Effector CD4-positive, alpha-beta T cell (primary cell): ENCODE data around the gene LMF2.
A peak's percentile ranks its signal among the peaks of the same experiment; 100 is the strongest.
"Not testable (repeated sequence)": the region's sequence is repeated elsewhere in the genome, so short reads cannot be mapped to it uniquely, and the experiment has no call there.

Source experiments
- DNase-seq: peaks from one replicate; pipeline ENCODE4 v3.0.0-alpha.2; 2020

The LMF2 gene

DNA sequence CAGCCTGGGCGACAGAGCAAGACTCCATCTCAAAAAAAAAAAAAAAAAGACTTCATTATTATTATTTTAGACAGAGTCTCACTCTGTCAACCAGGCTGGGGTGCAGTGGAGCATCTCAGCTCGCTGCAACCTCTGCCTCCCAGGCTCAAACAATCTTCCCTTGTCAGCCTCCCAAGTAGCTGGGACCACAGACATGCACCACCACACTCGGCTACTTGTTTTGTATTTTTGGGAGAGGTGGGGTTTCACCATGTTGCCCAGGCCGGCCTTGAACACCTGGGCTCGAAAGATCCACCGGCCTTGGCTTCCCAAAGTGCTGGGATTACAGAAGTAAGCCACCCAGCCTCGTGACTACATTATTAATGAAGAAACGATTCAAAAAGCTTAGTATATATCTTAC lies 27.6 kb upstream of the LMF2 start:
- DNase-seq = no peak

- DNase-seq = not testable (repeated sequence)
Observed at GRCh38 chr22:50533856-50534711, 26.6 kb upstream of the LMF2 start.

GRCh38 chr22:50532824-50533796 lies 25.6 kb upstream of the LMF2 start:
- no peak for DNase-seq

DNA sequence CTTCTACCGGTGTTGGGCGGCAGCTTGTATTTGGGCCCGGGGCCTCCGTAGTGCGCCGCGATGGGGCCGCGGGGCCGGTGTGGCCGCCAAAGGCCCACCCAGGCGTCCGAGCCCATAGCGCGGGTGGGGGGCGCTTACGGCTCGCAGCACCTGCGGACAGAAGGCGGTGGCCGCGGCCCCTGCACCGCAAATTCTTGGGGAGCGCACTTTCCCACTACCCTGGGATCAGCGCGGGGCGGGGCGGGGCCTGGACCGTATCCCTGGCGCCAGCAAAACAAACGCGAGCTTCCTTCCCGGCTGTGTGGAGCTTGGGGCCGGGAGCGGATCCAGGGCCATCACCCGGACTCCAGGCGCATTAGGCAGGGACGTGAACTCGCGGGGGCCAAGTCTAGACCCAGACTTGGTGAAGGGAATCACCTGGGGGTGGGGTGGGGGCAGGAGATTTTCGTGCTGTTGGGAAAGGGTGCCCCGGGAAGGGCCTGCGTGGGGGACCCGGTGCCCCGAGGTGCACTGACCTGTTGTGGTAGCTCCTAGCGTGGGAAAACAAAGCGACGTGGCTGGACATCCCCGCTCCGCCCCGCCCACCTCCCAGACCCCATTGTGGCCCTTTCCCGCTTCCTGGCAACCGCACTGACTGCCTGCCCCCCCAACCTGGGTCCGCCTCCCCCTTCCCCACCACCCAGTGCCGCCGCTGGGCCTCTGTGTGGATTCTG lies 24.6 kb upstream of the LMF2 start:
- no peak for DNase-seq

DNA sequence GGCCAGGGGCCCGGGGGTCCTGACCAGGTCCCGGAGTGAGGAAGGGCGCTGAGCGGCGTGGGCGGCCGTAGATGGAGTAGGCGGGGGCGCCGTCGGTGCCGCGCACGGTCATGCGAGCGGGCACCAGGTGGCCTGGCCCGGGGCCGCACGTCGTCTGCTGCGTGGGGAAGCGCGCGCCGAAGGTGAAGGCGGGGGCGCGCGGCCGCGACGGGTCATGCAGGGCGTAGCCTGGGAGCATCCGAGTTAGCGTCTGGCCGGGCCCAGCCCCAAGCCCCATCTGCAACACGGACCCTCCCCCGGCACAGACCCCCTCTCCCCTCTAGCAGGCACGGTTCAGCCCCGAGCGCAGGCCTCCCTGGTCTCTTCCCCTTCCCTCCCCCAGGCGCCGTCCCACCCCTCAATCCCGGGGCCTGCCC lies 24.1 kb upstream of the LMF2 start:
- DNase-seq = peak; percentile 34

GRCh38 chr22:50530877-50531545 lies 23.5 kb upstream of the LMF2 start:
- DNase-seq = peak; percentile 62

DNA sequence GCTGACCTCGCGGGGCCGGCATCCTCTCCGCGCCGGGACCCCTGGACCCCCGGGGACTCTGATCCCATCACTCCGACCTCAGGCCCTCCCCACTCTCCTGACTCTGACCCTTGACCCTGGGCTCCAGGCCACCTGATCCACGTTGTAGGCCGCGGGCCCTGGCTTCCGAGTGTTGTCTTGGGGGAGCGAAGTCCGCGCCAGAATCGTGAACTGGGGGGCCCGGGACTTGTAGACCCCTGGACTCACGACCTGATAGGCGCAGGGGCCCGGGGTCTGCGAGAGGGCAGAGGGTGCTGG lies 23.0 kb upstream of the LMF2 start:
- DNase-seq = no peak

DNA sequence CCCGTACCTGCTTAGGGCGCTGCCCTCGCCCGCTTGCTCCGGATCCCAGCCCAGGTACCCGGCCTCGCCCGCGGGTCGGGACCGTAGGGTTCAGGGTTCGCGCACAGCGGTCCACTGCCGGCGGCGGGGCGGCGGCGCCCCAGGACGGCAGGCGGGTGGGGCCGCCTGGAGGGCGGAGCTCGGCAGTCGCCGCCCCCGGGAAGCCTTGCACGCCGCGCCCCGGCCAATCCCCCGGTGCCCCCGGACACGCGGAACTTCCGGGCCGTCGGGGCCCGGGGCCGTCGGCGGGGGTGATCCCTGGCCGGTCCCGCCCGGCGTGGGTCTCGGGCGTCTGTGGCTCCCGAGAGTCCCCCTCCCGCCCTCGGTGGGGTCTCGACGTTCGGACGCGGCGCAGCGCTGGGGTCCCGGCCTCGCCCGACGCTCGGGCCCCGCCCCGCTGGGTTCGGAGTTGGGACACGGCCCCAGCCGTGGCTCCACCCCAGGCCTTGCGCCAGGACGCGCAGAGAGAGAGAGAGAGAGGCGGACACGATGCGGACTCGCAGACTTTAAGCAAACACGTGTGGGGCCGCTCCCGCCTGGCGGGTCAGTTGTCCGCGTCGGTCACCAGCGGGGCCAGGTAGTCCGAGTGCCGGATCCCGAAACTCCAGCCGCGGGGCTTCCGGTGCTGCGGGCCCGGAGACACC lies 22.5 kb upstream of the LMF2 start, which contains the start of gene TYMP:
TYMP (minus strand) TSS at position 116 of the 683 bp plus-strand sequence. CDS start 303 bp downstream, outside the sequence.
- peak; percentile 53 for DNase-seq

DNA sequence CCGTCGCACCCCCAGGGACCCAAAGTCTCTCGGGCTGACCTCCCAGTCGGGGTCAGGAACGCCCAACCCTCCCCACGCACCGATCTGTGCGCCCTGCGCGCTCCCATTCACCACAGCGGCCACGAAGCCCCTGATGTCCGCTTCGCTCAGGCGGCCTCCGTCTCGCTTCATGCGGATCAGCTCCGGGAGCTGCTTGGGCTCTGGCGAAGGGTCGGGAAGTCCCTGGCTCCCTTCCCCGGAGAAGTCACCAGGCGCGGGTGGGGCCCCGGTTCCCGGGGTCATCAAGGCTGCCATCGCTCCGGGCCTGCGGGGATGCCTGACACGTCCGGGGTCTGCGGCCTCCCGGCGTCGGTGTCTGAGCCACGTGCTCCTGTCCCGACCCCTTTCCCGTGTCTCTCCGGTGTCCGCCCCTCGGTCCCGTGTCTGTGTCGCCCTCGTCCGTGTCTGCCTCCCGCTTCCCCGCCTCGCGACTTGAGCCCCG lies 22.0 kb upstream of the LMF2 start:
- no peak for DNase-seq

DNA sequence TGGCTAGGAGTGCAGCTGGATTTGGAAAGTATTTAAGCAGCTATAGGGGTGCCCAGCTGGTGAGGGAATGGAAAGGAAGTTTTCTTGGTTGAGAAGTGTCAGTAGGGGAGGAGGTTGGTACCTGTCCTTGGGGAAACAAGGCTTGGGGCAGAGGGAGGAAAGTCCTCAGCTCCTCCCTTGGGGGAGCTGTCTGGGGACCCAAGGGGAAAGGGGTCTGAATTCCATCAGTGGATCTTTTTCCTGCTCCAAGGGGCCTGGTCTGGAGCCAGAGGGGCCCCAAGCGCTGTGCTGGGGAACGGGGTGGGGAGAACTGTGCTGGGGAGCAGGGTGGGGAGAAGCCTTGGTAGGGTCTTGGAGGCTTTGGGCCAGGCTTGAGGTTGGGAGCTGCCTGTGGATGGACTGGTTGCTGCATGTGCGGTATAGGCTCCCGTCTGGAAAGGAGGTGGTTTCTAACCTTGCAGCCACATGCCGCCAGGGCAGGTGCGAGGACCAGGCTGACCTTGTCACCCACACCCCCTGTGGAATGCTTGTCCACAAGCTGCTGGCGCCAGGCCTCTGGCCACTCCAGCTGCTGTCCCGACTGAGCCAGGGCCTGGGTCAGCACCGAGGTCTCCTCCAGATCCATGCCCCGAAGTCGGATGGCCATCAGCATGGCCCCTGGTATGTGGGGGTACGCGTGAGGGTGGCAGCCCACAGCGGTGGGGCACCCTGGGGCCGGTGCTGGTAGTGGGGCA lies 21.3 kb upstream of the LMF2 start:
- no peak for DNase-seq

DNA sequence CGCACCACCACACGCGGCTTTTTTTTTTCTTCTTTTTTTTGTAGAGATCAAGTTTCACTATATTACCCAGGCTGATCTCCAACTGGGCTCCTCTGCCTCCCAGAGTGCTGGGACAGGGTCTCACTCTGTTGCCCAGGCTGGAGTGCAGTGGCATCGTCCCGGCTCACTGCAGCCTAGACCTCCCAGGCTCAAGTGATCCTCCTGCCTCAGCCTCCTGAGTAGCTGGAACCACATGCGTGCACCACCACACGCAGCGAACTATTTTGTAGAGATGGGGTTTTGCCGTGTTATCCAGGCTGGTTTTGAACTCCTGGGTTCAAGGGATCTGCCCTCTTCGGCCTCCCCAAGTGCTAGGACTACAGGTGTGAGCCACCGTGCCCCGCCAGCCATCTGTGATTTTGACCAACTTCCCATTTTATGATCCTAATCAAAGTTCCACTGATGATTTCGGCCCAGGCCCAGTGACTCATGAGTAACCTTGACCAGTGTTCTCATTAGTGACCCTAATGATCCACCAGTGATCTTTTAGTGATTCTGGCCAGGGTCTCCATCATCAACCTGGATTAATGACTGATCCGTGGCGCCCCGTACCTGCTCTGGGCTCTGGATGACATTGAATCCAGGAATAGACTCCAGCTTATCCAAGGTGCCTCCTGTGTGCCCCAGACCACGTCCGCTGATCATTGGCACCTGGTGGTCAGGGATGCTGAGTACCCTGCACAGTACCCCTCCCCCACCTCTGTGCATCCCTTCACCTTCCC lies 20.6 kb upstream of the LMF2 start:
- DNase-seq = no peak

DNA sequence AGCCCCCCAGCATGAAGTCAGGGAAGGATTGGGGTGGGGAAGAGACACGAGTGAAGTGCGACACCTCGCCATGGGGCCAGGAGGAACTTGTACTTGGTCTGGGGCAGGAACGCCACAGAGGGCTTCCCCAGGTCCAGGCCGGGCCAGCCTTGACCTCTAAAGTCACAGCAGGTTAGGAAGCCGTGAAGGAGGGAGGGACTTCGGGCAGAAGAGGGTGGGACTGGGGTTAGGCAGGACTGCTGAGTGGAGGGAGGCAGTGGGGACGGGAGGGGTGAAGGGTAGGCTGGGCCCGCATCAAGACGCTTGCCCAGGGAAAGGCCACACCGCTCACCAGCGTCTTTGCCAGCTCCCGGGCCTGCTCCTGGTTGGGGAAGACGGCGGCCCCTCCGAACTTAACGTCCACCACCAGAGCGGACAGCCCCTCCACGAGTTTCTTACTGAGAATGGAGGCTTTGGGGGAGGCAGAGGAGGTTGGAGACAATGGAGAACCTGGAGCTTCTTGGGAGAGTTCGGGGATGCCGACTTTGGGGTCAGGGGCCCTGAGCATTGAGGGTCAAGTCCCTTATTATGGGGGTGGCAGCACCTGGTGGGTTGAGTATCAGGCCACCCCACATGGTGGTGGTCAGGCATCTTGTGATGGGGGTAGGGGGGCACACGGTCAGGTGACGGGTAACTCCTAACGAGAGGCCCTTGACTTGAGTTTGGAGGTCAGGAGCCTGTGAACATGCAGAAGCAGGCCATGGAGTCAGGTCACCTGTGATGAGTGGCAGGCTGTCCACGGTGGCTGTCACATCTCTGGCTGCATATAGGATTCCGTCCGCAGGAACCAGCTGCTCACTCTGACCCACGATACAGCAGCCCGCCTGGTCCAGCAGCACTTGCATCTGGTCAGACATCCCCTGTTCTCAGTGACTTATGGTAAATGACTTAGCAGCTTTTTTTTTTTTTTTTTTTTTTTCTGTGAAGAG lies 19.6 kb upstream of the LMF2 start:
- no peak for DNase-seq

GRCh38 chr22:50526108-50526833 lies 18.8 kb upstream of the LMF2 start:
- peak; percentile 72 for DNase-seq

GRCh38 chr22:50525858-50526107 lies 18.3 kb upstream of the LMF2 start:
- DNase-seq = no peak

DNA sequence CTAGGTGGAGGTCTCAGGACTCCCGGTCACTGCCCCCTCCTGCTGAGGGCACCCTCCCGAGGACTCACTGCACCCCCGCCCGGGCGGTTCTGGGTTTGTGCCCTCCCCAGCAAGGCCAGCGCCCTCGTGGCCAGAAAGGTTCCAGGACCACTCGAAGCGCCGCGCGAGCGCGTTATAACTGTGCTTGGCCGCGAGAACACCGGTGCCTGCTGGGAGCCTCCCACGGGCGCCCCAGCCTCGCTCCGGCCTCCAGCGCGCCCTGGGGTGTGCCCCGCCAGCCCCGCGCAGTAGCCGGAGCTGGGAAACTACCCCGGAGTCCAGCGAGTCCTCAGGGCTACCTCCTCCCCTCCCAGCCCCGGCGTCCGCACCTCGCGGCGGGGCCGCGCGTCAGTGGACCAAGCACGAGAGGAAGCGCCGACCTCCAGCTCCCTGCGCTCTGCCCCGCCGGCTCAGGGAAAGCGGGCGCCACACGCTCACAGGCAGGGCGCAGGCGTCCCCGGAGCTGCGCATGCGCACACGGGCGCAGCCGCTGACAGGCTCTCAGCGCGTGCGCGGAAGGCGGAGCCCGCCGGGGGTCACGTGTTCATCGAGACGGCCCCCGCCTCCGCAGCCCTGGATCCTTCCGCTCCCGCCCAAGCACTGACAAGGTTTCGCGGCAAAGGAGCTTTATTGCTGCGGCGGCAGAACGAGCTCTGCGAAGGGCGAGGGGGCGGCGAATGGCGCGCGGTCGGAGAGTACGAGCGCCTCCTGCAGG lies 17.8 kb upstream of the LMF2 start, which contains the start of gene SCO2:
SCO2 (minus strand) TSS at position 495 of the 754 bp plus-strand sequence. CDS start 1,187 bp downstream, outside the sequence.
- DNase-seq = peak; percentile 96

GRCh38 chr22:50524676-50525103 lies 17.2 kb upstream of the LMF2 start:
- DNase-seq = no peak
